H9 (cell line): ENCODE measurements around the gene NRG3. TPM values are rescaled to one million over a fixed set of nuclear protein-coding genes. Genes with fewer than 3 reads are reported as not detected.

Experiments used
- DNase-seq: peaks from one replicate; pipeline ENCODE4 v3.0.0-alpha.2; 2017
- H2AFZ ChIP-seq: one replicate; pipeline ENCODE4 v1.6.1; 2013; ENCODE audit warnings: mild to moderate bottlenecking, low read length, control low read depth, moderate library complexity
- H2AK5ac ChIP-seq: 2 replicates; pipeline ENCODE4 v1.6.1; 2013; ENCODE audit warnings: low read length, control low read depth, mixed read lengths; ENCODE audit not compliant: insufficient read length
- H2BK120ac ChIP-seq: one replicate; pipeline ENCODE4 v1.6.1; 2013; ENCODE audit warnings: low read depth, mild to moderate bottlenecking, low read length, control low read depth, inconsistent platforms; ENCODE audit not compliant: poor library complexity, severe bottlenecking
- H2BK12ac ChIP-seq: 2 replicates; pipeline ENCODE4 v1.6.1; 2013; ENCODE audit warnings: low read length, control low read depth, mixed read lengths, low read depth; ENCODE audit not compliant: insufficient read length
- H2BK15ac ChIP-seq: 2 replicates; pipeline ENCODE4 v1.6.1; 2013; ENCODE audit warnings: low read depth, low read length, control low read depth
- H2BK20ac ChIP-seq: one replicate; pipeline ENCODE4 v1.6.1; 2013; ENCODE audit warnings: low read depth, mild to moderate bottlenecking, low read length, control low read depth, inconsistent platforms; ENCODE audit not compliant: poor library complexity, severe bottlenecking
- H2BK5ac ChIP-seq: 2 replicates; pipeline ENCODE4 v1.6.1; 2013; ENCODE audit warnings: low read length, control low read depth, mixed read lengths; ENCODE audit not compliant: insufficient read length
- H3K14ac ChIP-seq: 2 replicates; pipeline ENCODE4 v1.6.1; 2013; ENCODE audit warnings: low read length, control low read depth; ENCODE audit not compliant: insufficient read depth
- H3K18ac ChIP-seq: 2 replicates; pipeline ENCODE4 v1.6.1; 2013; ENCODE audit warnings: low read depth, mild to moderate bottlenecking, mixed read lengths, low read length, control low read depth; ENCODE audit not compliant: insufficient read length
- H3K23ac ChIP-seq: 2 replicates; pipeline ENCODE4 v1.6.1; 2013; ENCODE audit warnings: low read length, control low read depth, mixed read lengths, low read depth; ENCODE audit not compliant: insufficient read length
- H3K23me2 ChIP-seq: 2 replicates; pipeline ENCODE4 v1.6.1; 2013; ENCODE audit warnings: low read depth, mild to moderate bottlenecking, mixed read lengths, low read length, control low read depth; ENCODE audit not compliant: insufficient read length, poor library complexity, severe bottlenecking
- H3K27ac ChIP-seq: 2 replicates; pipeline ENCODE4 v1.5.1; 2013; ENCODE audit warnings: low read length, control low read depth, mixed read lengths, low read depth; ENCODE audit not compliant: insufficient read length
- H3K27me3 ChIP-seq: 2 replicates; pipeline ENCODE4 v1.6.1; 2013; ENCODE audit warnings: low read length, control low read depth, inconsistent platforms; ENCODE audit not compliant: insufficient read depth
- H3K4ac ChIP-seq: 2 replicates; pipeline ENCODE4 v1.6.1; 2013; ENCODE audit warnings: low read depth, mild to moderate bottlenecking, control low read depth, inconsistent platforms, low read length, moderate library complexity
- H3K4me1 ChIP-seq: 2 replicates; pipeline ENCODE4 v1.6.1; 2013; ENCODE audit warnings: low read length, control low read depth, inconsistent platforms; ENCODE audit not compliant: insufficient read depth
- H3K4me2 ChIP-seq: 2 replicates; pipeline ENCODE4 v1.6.1; 2013; ENCODE audit warnings: low read length, control low read depth, mixed read lengths; ENCODE audit not compliant: insufficient read length, insufficient read depth
- H3K56ac ChIP-seq: 2 replicates; pipeline ENCODE4 v1.6.1; 2013; ENCODE audit warnings: low read depth, mild to moderate bottlenecking, mixed read lengths, low read length, control low read depth; ENCODE audit not compliant: insufficient read length
- H3K79me1 ChIP-seq: 2 replicates; pipeline ENCODE4 v1.6.1; 2013; ENCODE audit warnings: low read depth, mild to moderate bottlenecking, moderate library complexity, low read length, control low read depth, inconsistent platforms; ENCODE audit not compliant: insufficient read depth, poor library complexity, severe bottlenecking
- H3K79me2 ChIP-seq: 2 replicates; pipeline ENCODE4 v1.6.1; 2013; ENCODE audit warnings: low read length, control low read depth, inconsistent platforms; ENCODE audit not compliant: insufficient read depth
- H3K9ac ChIP-seq: 2 replicates; pipeline ENCODE4 v1.6.1; 2013; ENCODE audit warnings: low read length, control low read depth, mixed read lengths; ENCODE audit not compliant: insufficient read length; ENCODE audit errors: extremely low read depth
- H3K9me3 ChIP-seq: one replicate; pipeline ENCODE4 v1.6.1; 2013; ENCODE audit warnings: low read depth, low read length, inconsistent platforms; ENCODE audit not compliant: control insufficient read depth
- H3T11ph ChIP-seq: one replicate; pipeline ENCODE4 v1.6.1; 2013; ENCODE audit warnings: mild to moderate bottlenecking, low read length, control low read depth, inconsistent platforms
- H4K20me1 ChIP-seq: one replicate; pipeline ENCODE4 v1.6.1; 2013; ENCODE audit not compliant: control insufficient read depth, insufficient read length, insufficient read depth
- H4K5ac ChIP-seq: 2 replicates; pipeline ENCODE4 v1.6.1; 2013; ENCODE audit warnings: low read depth, mild to moderate bottlenecking, mixed read lengths, low read length, control low read depth; ENCODE audit not compliant: insufficient read length
- H4K8ac ChIP-seq: replicated peaks from 2 replicates; pipeline ENCODE4 v1.6.1; 2013; ENCODE audit warnings: low read length, control low read depth, mixed read lengths, low read depth; ENCODE audit not compliant: insufficient read length
- H4K91ac ChIP-seq: 2 replicates; pipeline ENCODE4 v1.6.1; 2013; ENCODE audit warnings: low read depth, mild to moderate bottlenecking, moderate library complexity, mixed read lengths, low read length, control low read depth; ENCODE audit not compliant: insufficient read length
- H3K27ac Mint-ChIP-seq, 3 experiments: 2 replicates in 2 of 3; 3 replicates in 1 of 3; pipeline ENCODE4 v1.8.0; 2020 to 2021; ENCODE audit warnings: mixed read lengths in 3 of 3, mild to moderate bottlenecking in 1 of 3, moderate library complexity in 1 of 3
- H3K27me3 Mint-ChIP-seq: 2 replicates; pipeline ENCODE4 v1.8.0; 2021; ENCODE audit warnings: low read depth, mild to moderate bottlenecking, moderate library complexity, mixed read lengths
- H3K36me3 Mint-ChIP-seq, 3 experiments: 2 replicates in 2 of 3; 3 replicates in 1 of 3; pipeline ENCODE4 v1.8.0; 2020 to 2021; ENCODE audit warnings: low read depth in 3 of 3, mixed read lengths in 3 of 3; ENCODE audit not compliant: insufficient read depth in 1 of 3
- H3K4me1 Mint-ChIP-seq, 2 experiments: 2 replicates each; pipeline ENCODE4 v1.8.0; 2020; ENCODE audit warnings: mixed read lengths in 2 of 2
- H3K4me3 Mint-ChIP-seq, 2 experiments: 2 replicates in 1 of 2; 3 replicates in 1 of 2; pipeline ENCODE4 v1.8.0; 2020 to 2021; ENCODE audit warnings: mild to moderate bottlenecking in 2 of 2, mixed read lengths in 2 of 2, moderate library complexity in 1 of 2
- H3K9me3 Mint-ChIP-seq, 2 experiments: 2 replicates in 1 of 2; 3 replicates in 1 of 2; pipeline ENCODE4 v1.8.0; 2020; ENCODE audit warnings: mild to moderate bottlenecking in 2 of 2, mixed read lengths in 2 of 2, moderate library complexity in 1 of 2
- total RNA-seq: library from RNA; stranded (reverse); gene quantifications from 2 replicates; pipeline ENCODE4 v1.2.1, GENCODE V29; 2021
- TF ChIP-seq, protein P1 (sequence below): fragments of 200-600 bp; sonication (generic); conservative IDR thresholded peaks from 3 replicates; pipeline ENCODE4 v1.8.0; 2021; ENCODE audit warnings: antibody characterized with exemption, mild to moderate bottlenecking

Gene NRG3
- total RNA-seq, 1 experiment from 2014 or later: 1.6 TPM

GRCh38 chr10:81953420-81953819 lies 78.4 kb downstream of the NRG3 start:
- Histone ChIP-seq H4K5ac (no peak overlapping the region), H2AK5ac (no peak overlapping the region), H2BK12ac (no peak overlapping the region), H3K18ac (no peak overlapping the region), H3K79me1 (no peaks in the 10 kb centered on the region), H3K27me3 (no peaks in the 10 kb centered on the region), H3K4me1 (no peaks in the 10 kb centered on the region), H2BK15ac (no peak overlapping the region), H2AFZ (no peak overlapping the region), H3K9me3 (no peaks in the 10 kb centered on the region), H4K20me1 (no peaks in the 10 kb centered on the region), H3K4me2 (no peak overlapping the region), H2BK5ac (no peak overlapping the region), H3K23me2 (no peaks in the 10 kb centered on the region), H3K14ac (no peak overlapping the region), H3K27ac (no peak overlapping the region), H3K9ac (no peak overlapping the region), H3K23ac (no peak overlapping the region), H3K79me2 (no peaks in the 10 kb centered on the region), H3K56ac (no peak overlapping the region), H3T11ph (no peak overlapping the region), H4K91ac (no peak overlapping the region), H4K8ac (no peak overlapping the region), H3K4ac (no peak overlapping the region), H2BK20ac (no peak overlapping the region), H2BK120ac (no peak overlapping the region)
- no peak for DNase-seq
- H3K4me1 Mint-ChIP-seq: peaks cover 4 to 6% of the 10 kb centered on the region in 2 experiments; a peak in 1 of 4 replicates
- H3K36me3 Mint-ChIP-seq: no peaks in the 10 kb centered on the region
- H3K27me3 Mint-ChIP-seq: no peaks in the 10 kb centered on the region
- H3K27ac Mint-ChIP-seq: no peak overlapping the region
- no peak overlapping the region for H3K4me3 Mint-ChIP-seq
- no peaks in the 10 kb centered on the region for H3K9me3 Mint-ChIP-seq
- TF ChIP-seq, protein P1, sequence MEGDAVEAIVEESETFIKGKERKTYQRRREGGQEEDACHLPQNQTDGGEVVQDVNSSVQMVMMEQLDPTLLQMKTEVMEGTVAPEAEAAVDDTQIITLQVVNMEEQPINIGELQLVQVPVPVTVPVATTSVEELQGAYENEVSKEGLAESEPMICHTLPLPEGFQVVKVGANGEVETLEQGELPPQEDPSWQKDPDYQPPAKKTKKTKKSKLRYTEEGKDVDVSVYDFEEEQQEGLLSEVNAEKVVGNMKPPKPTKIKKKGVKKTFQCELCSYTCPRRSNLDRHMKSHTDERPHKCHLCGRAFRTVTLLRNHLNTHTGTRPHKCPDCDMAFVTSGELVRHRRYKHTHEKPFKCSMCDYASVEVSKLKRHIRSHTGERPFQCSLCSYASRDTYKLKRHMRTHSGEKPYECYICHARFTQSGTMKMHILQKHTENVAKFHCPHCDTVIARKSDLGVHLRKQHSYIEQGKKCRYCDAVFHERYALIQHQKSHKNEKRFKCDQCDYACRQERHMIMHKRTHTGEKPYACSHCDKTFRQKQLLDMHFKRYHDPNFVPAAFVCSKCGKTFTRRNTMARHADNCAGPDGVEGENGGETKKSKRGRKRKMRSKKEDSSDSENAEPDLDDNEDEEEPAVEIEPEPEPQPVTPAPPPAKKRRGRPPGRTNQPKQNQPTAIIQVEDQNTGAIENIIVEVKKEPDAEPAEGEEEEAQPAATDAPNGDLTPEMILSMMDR: no peak
